ENCODE measurements around the gene SEC22A.
"Not testable (repeated sequence)": the region's sequence is repeated elsewhere in the genome, so short reads cannot be mapped to it uniquely, and the experiment has no call there.

SEC22A gene

GRCh38 chr3:123221369-123221768 is 19.6 kb downstream of the SEC22A start:
- not testable (repeated sequence) for H3K27ac ChIP-seq (ENCODE audit: insufficient read depth, low read length, poor library complexity, severe bottlenecking); H3K9me3 ChIP-seq (ENCODE audit: control insufficient read depth, low read length); H3K27me3 ChIP-seq (replicated peaks; ENCODE audit: control insufficient read depth, insufficient read depth, low read length, poor library complexity, severe bottlenecking); H3K4me3 ChIP-seq (ENCODE audit: insufficient read depth, low read depth, low read length, poor library complexity, severe bottlenecking); DNase-seq; H3K4me1 ChIP-seq (ENCODE audit: control insufficient read depth, insufficient read depth, low read length, poor library complexity, severe bottlenecking); H3K36me3 ChIP-seq (ENCODE audit: control insufficient read depth, insufficient read depth, low read length)

DNA sequence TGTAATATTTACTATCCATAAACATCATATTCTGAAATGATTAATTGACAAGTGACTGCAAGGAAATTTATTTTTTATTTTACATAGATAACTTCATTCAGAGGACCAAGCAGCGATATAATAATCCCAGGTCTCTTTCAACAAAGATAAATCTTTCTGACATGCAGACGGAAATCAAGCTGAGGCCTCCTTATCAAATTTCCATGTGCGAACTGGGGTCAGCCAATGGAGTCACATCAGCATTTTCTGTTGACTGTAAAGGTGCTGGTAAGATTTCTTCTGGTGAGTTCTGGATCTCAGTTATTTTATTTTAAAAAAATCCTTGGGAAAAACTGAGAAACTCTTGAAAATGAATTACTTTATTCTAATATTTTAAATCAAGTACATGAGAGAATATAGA is 23.3 kb downstream of the SEC22A start:
- no peaks in the 10 kb centered on the region for H3K4me1 ChIP-seq (ENCODE audit: control insufficient read depth, insufficient read depth, low read length, poor library complexity, severe bottlenecking)
- peaks cover 4% of the 10 kb centered on the region for H3K9me3 ChIP-seq (ENCODE audit: control insufficient read depth, low read length)
- H3K36me3 ChIP-seq (ENCODE audit: control insufficient read depth, insufficient read depth, low read length): peaks cover 24% of the 10 kb centered on the region
- no peaks in the 10 kb centered on the region for H3K27me3 ChIP-seq (replicated peaks; ENCODE audit: control insufficient read depth, insufficient read depth, low read length, poor library complexity, severe bottlenecking)
- no peak overlapping the region for H3K27ac ChIP-seq (ENCODE audit: insufficient read depth, low read length, poor library complexity, severe bottlenecking)
- DNase-seq: no peak
- H3K4me3 ChIP-seq (ENCODE audit: insufficient read depth, low read depth, low read length, poor library complexity, severe bottlenecking): no peak overlapping the region

- H3K27me3 ChIP-seq (replicated peaks; ENCODE audit: control insufficient read depth, insufficient read depth, low read length, poor library complexity, severe bottlenecking): no peaks in the 10 kb centered on the region
- H3K36me3 ChIP-seq (ENCODE audit: control insufficient read depth, insufficient read depth, low read length): peaks cover 24% of the 10 kb centered on the region
- no peak overlapping the region for H3K4me3 ChIP-seq (ENCODE audit: insufficient read depth, low read depth, low read length, poor library complexity, severe bottlenecking)
- H3K9me3 ChIP-seq (ENCODE audit: control insufficient read depth, low read length): peaks cover 4% of the 10 kb centered on the region
- DNase-seq: no peak
- no peak overlapping the region for H3K27ac ChIP-seq (ENCODE audit: insufficient read depth, low read length, poor library complexity, severe bottlenecking)
- H3K4me1 ChIP-seq (ENCODE audit: control insufficient read depth, insufficient read depth, low read length, poor library complexity, severe bottlenecking): no peaks in the 10 kb centered on the region
These were observed 24.8 kb downstream of the SEC22A start for GRCh38 chr3:123226549-123226948.

DNA sequence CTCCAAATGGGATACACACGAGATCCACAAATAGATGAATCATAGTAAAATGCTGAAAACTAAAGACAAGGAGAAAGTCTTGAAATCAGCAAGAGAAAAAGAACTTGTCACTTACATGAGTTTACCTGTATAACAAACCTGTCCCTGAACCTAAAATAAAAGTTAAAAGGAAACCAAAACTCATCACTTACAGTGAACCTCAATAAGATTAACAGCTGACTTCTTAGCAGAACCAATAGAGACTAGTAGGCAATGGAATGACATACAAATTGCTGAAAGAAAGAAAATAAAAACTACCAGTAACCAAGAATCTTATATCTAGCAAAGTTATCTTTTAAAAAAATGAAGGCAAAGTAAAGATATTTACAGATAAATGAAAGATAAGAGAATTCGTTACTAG is 27.4 kb downstream of the SEC22A start:
- no peak overlapping the region for H3K27ac ChIP-seq (ENCODE audit: insufficient read depth, low read length, poor library complexity, severe bottlenecking)
- no peaks in the 10 kb centered on the region for H3K27me3 ChIP-seq (replicated peaks; ENCODE audit: control insufficient read depth, insufficient read depth, low read length, poor library complexity, severe bottlenecking)
- peaks cover 4% of the 10 kb centered on the region for H3K9me3 ChIP-seq (ENCODE audit: control insufficient read depth, low read length)
- H3K36me3 ChIP-seq (ENCODE audit: control insufficient read depth, insufficient read depth, low read length): peaks cover 29% of the 10 kb centered on the region
- H3K4me1 ChIP-seq (ENCODE audit: control insufficient read depth, insufficient read depth, low read length, poor library complexity, severe bottlenecking): no peaks in the 10 kb centered on the region
- H3K4me3 ChIP-seq (ENCODE audit: insufficient read depth, low read depth, low read length, poor library complexity, severe bottlenecking): no peak overlapping the region
- no peak for DNase-seq

GRCh38 chr3:123236902-123237301 is 35.2 kb downstream of the SEC22A start:
- H3K36me3 ChIP-seq (ENCODE audit: control insufficient read depth, insufficient read depth, low read length): peaks cover 16% of the 10 kb centered on the region
- H3K4me1 ChIP-seq (ENCODE audit: control insufficient read depth, insufficient read depth, low read length, poor library complexity, severe bottlenecking): no peaks in the 10 kb centered on the region
- no peak for DNase-seq
- no peaks in the 10 kb centered on the region for H3K9me3 ChIP-seq (ENCODE audit: control insufficient read depth, low read length)
- no peaks in the 10 kb centered on the region for H3K27me3 ChIP-seq (replicated peaks; ENCODE audit: control insufficient read depth, insufficient read depth, low read length, poor library complexity, severe bottlenecking)
- H3K4me3 ChIP-seq (ENCODE audit: insufficient read depth, low read depth, low read length, poor library complexity, severe bottlenecking): no peak overlapping the region
- no peak overlapping the region for H3K27ac ChIP-seq (ENCODE audit: insufficient read depth, low read length, poor library complexity, severe bottlenecking)

DNA sequence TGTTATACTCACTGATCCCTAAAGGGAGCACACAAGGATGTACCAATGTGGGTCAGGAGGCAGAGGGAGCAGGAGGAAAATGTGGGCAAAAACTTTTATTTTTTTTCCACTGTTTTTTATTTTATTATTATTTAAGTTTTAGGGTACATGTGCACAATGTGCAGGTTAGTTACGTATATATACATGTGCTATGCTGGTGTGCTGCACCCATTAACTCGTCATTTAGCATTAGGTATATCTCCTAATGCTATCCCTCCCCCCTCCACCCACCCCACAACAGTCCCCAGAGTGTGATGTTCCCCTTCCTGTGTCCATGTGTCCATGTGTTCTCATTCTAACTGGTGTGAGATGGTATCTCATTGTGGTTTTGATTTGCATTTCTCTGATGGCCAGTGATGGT is 37.4 kb downstream of the SEC22A start:
- not testable (repeated sequence) for H3K4me1 ChIP-seq (ENCODE audit: control insufficient read depth, insufficient read depth, low read length, poor library complexity, severe bottlenecking); H3K27me3 ChIP-seq (replicated peaks; ENCODE audit: control insufficient read depth, insufficient read depth, low read length, poor library complexity, severe bottlenecking); H3K9me3 ChIP-seq (ENCODE audit: control insufficient read depth, low read length); H3K4me3 ChIP-seq (ENCODE audit: insufficient read depth, low read depth, low read length, poor library complexity, severe bottlenecking); H3K27ac ChIP-seq (ENCODE audit: insufficient read depth, low read length, poor library complexity, severe bottlenecking); DNase-seq
- H3K36me3 ChIP-seq (ENCODE audit: control insufficient read depth, insufficient read depth, low read length): peaks cover 11% of the 10 kb centered on the region

DNA sequence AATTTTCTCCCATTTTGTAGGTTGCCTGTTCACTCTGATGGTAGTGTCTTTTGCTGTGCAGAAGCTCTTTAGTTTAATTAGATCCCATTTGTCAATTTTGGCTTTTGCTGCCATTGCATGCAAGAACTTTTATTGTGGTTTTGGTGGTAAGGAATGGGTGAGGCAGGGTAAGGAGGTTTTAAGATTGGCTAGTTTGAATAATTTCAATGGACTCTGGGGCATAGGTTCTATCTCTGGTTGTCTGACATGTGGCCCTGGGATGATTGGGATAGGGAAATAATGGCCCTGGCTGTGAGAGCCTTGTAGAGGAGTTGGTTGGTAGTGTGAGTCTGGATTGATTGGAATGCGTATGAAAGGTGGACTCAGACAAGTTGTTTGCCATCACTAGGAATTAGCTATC is 38.0 kb downstream of the SEC22A start:
- Histone ChIP-seq H3K9me3 (ENCODE audit: control insufficient read depth, low read length) (no peaks in the 10 kb centered on the region), H3K27ac (ENCODE audit: insufficient read depth, low read length, poor library complexity, severe bottlenecking) (no peak overlapping the region), H3K36me3 (ENCODE audit: control insufficient read depth, insufficient read depth, low read length) (peaks cover 11% of the 10 kb centered on the region), H3K4me1 (ENCODE audit: control insufficient read depth, insufficient read depth, low read length, poor library complexity, severe bottlenecking) (no peaks in the 10 kb centered on the region), H3K4me3 (ENCODE audit: insufficient read depth, low read depth, low read length, poor library complexity, severe bottlenecking) (no peak overlapping the region), H3K27me3 (replicated peaks; ENCODE audit: control insufficient read depth, insufficient read depth, low read length, poor library complexity, severe bottlenecking) (no peaks in the 10 kb centered on the region)
- DNase-seq: no peak

- Histone ChIP-seq H3K27me3 (replicated peaks; ENCODE audit: control insufficient read depth, insufficient read depth, low read length, poor library complexity, severe bottlenecking) (no peaks in the 10 kb centered on the region), H3K9me3 (ENCODE audit: control insufficient read depth, low read length) (no peaks in the 10 kb centered on the region), H3K36me3 (ENCODE audit: control insufficient read depth, insufficient read depth, low read length) (peaks cover 28% of the 10 kb centered on the region), H3K4me1 (ENCODE audit: control insufficient read depth, insufficient read depth, low read length, poor library complexity, severe bottlenecking) (no peaks in the 10 kb centered on the region), H3K27ac (ENCODE audit: insufficient read depth, low read length, poor library complexity, severe bottlenecking) (no peak overlapping the region), H3K4me3 (ENCODE audit: insufficient read depth, low read depth, low read length, poor library complexity, severe bottlenecking) (no peak overlapping the region)
- peak; percentile 1 to 14 (median 2) for DNase-seq
These were observed 42.4 kb downstream of the SEC22A start for GRCh38 chr3:123244128-123244527.

- DNase-seq: no peak
- Histone ChIP-seq H3K27ac (ENCODE audit: insufficient read depth, low read length, poor library complexity, severe bottlenecking) (no peak overlapping the region), H3K36me3 (ENCODE audit: control insufficient read depth, insufficient read depth, low read length) (peaks cover 24% of the 10 kb centered on the region), H3K9me3 (ENCODE audit: control insufficient read depth, low read length) (no peaks in the 10 kb centered on the region), H3K4me3 (ENCODE audit: insufficient read depth, low read depth, low read length, poor library complexity, severe bottlenecking) (no peak overlapping the region), H3K4me1 (ENCODE audit: control insufficient read depth, insufficient read depth, low read length, poor library complexity, severe bottlenecking) (no peaks in the 10 kb centered on the region), H3K27me3 (replicated peaks; ENCODE audit: control insufficient read depth, insufficient read depth, low read length, poor library complexity, severe bottlenecking) (no peaks in the 10 kb centered on the region)
These were observed 45.1 kb downstream of the SEC22A start for GRCh38 chr3:123246866-123247265.

DNA sequence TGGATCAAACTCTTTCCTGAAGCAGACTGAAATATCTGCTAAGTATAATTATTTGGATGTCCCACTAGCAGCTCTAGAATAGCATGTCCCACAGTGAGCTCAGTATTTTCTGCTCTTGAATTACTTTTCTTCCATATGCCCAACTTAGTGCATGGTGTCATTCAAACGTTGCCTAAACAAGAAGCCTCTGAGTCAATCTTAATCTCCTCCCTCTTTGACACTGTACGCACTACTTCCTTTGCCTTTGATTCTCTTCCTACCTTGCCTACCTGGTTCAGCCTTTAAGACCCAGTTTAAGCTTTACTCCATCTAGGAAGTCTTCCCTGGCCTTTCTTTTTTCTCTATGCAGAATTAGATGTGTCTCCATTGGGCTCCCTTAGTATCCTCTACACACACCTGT is 54.5 kb downstream of the SEC22A start:
- Histone ChIP-seq H3K27me3 (replicated peaks; ENCODE audit: control insufficient read depth, insufficient read depth, low read length, poor library complexity, severe bottlenecking) (no peaks in the 10 kb centered on the region), H3K9me3 (ENCODE audit: control insufficient read depth, low read length) (no peaks in the 10 kb centered on the region), H3K4me1 (ENCODE audit: control insufficient read depth, insufficient read depth, low read length, poor library complexity, severe bottlenecking) (no peaks in the 10 kb centered on the region), H3K4me3 (ENCODE audit: insufficient read depth, low read depth, low read length, poor library complexity, severe bottlenecking) (no peak overlapping the region), H3K36me3 (ENCODE audit: control insufficient read depth, insufficient read depth, low read length) (no peaks in the 10 kb centered on the region), H3K27ac (ENCODE audit: insufficient read depth, low read length, poor library complexity, severe bottlenecking) (no peak overlapping the region)
- DNase-seq: no peak

DNA sequence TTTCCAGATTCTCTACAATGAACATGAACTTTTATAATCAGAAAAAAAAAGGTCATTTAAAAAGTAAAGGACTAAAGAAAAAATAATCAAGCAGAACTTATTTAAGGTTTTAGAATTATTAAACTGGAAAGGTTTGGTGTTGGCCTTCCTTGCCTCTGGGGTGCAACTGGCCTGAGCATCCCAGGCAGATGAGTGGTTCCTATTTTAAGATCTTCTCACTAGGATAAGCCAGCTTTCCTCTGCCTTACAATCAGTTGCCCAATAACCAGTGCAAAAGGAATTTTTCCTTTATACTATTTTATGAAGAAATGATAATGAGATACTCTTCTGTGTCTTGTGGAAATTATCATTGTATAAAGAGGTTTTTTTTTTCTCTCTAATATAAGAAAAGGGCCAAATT is 56.6 kb downstream of the SEC22A start:
- H3K27me3 ChIP-seq (replicated peaks; ENCODE audit: control insufficient read depth, insufficient read depth, low read length, poor library complexity, severe bottlenecking): no peaks in the 10 kb centered on the region
- H3K4me3 ChIP-seq (ENCODE audit: insufficient read depth, low read depth, low read length, poor library complexity, severe bottlenecking): no peak overlapping the region
- H3K36me3 ChIP-seq (ENCODE audit: control insufficient read depth, insufficient read depth, low read length): no peaks in the 10 kb centered on the region
- no peaks in the 10 kb centered on the region for H3K4me1 ChIP-seq (ENCODE audit: control insufficient read depth, insufficient read depth, low read length, poor library complexity, severe bottlenecking)
- H3K9me3 ChIP-seq (ENCODE audit: control insufficient read depth, low read length): no peaks in the 10 kb centered on the region
- no peak overlapping the region for H3K27ac ChIP-seq (ENCODE audit: insufficient read depth, low read length, poor library complexity, severe bottlenecking)
- no peak for DNase-seq
